ENCODE measurements around the gene EFNA1.
"Not testable (repeated sequence)": the region's sequence is repeated elsewhere in the genome, so short reads cannot be mapped to it uniquely, and the experiment has no call there.

Gene EFNA1

GRCh38 chr1:155160128-155160527, 32.5 kb downstream of the EFNA1 start:
- no peak for DNase-seq

- DNase-seq, result not testable (repeated sequence)
Measured at GRCh38 chr1:155162631-155163030, 35.0 kb downstream of the EFNA1 start.

GRCh38 chr1:155163785-155164184, 36.1 kb downstream of the EFNA1 start:
- not testable (repeated sequence) for DNase-seq

GRCh38 chr1:155164625-155165024, 36.9 kb downstream of the EFNA1 start:
- DNase-seq, result not testable (repeated sequence)

GRCh38 chr1:155166051-155166470, 38.4 kb downstream of the EFNA1 start:
- no peak for DNase-seq

GRCh38 chr1:155166471-155167165, 38.9 kb downstream of the EFNA1 start:
- peak; percentile 56 for DNase-seq

GRCh38 chr1:155167166-155168104, 39.8 kb downstream of the EFNA1 start:
- DNase-seq, result peak; percentile 97

GRCh38 chr1:155168105-155168445, 40.4 kb downstream of the EFNA1 start:
- DNase-seq, result not testable (repeated sequence)

GRCh38 chr1:155168456-155169210, 41.0 kb downstream of the EFNA1 start:
- DNase-seq, result no peak

GRCh38 chr1:155169541-155169940, 41.9 kb downstream of the EFNA1 start:
- DNase-seq, result no peak

GRCh38 chr1:155170101-155170785, 42.6 kb downstream of the EFNA1 start:
- no peak for DNase-seq

GRCh38 chr1:155170806-155171205, 43.1 kb downstream of the EFNA1 start:
- no peak for DNase-seq

GRCh38 chr1:155171836-155172731, 44.4 kb downstream of the EFNA1 start:
- no peak for DNase-seq

- DNase-seq, result peak; percentile 99
Measured at GRCh38 chr1:155172732-155173477, 45.2 kb downstream of the EFNA1 start, which contains the start of gene KRTCAP2. Gene KRTCAP2 (minus strand): TSS chr1:155173304. CDS start chr1:155173224, 80 bp downstream.

GRCh38 chr1:155173478-155174323, 46.0 kb downstream of the EFNA1 start, which contains the start of gene TRIM46:
Gene TRIM46 (plus strand): TSS chr1:155173849. CDS start chr1:155173967, 118 bp downstream.
- peak; percentile 70 for DNase-seq

GRCh38 chr1:155174324-155175280, 46.9 kb downstream of the EFNA1 start:
- DNase-seq, result peak; percentile 50

GRCh38 chr1:155175281-155175926, 47.7 kb downstream of the EFNA1 start:
- no peak for DNase-seq

GRCh38 chr1:155175927-155176371, 48.3 kb downstream of the EFNA1 start:
- DNase-seq, result peak; percentile 79
